HEK293 (cell line): ENCODE data around the gene RNF187.
A peak's percentile ranks its signal among the peaks of the same experiment; 100 is the strongest.

Experiments
- ATF2 ChIP-seq: fragments of 450-650 bp; formaldehyde crosslinking; IDR thresholded peaks from 2 replicates; pipeline ENCODE4 v1.5.1; 2016; ENCODE audit warnings: missing biosample characterization, missing genetic modification characterization, low read depth
- BCL11A ChIP-seq: fragments of 450-650 bp; formaldehyde crosslinking; IDR thresholded peaks from 2 replicates; pipeline ENCODE4 v1.5.1; 2016; ENCODE audit warnings: low read depth, missing biosample characterization, missing genetic modification characterization
- GLI2 ChIP-seq: fragments of 450-650 bp; formaldehyde crosslinking; IDR thresholded peaks from 2 replicates; pipeline ENCODE4; 2017; ENCODE audit warnings: missing biosample characterization, missing genetic modification characterization, low read depth, borderline replicate concordance
- GLI4 ChIP-seq: fragments of 450-650 bp; formaldehyde crosslinking; IDR thresholded peaks from 2 replicates; pipeline ENCODE4 v1.5.1; 2016; ENCODE audit warnings: missing biosample characterization, missing genetic modification characterization
- HOXC10 ChIP-seq: sonication (generic); formaldehyde crosslinking; IDR thresholded peaks from 2 replicates; pipeline ENCODE4 v1.8.1; 2023; ENCODE audit warnings: mild to moderate bottlenecking, missing genetic modification reagents
- MEIS1 ChIP-seq: sonication (generic); formaldehyde crosslinking; IDR thresholded peaks from 2 replicates; pipeline ENCODE4 v1.8.1; 2022; ENCODE audit warnings: missing genetic modification reagents, mild to moderate bottlenecking, borderline replicate concordance
- SP7 ChIP-seq: fragments of 450-650 bp; formaldehyde crosslinking; IDR thresholded peaks from 2 replicates; pipeline ENCODE4 v1.5.1; 2016; ENCODE audit warnings: missing biosample characterization, missing genetic modification characterization
- TCF7L2 ChIP-seq: IDR thresholded peaks from 2 replicates; pipeline ENCODE4 v1.6.1; 2011; ENCODE audit warnings: low read depth, mild to moderate bottlenecking, inconsistent platforms, low read length, moderate library complexity, borderline replicate concordance
- YY2 ChIP-seq: fragments of 450-650 bp; formaldehyde crosslinking; IDR thresholded peaks from 2 replicates; pipeline ENCODE4 v1.5.1; 2016; ENCODE audit warnings: missing biosample characterization, missing genetic modification characterization
- ZFP37 ChIP-seq: fragments of 450-650 bp; formaldehyde crosslinking; IDR thresholded peaks from 2 replicates; pipeline ENCODE4 v1.5.1; 2016; ENCODE audit warnings: missing biosample characterization, missing genetic modification characterization
- ZNF24 ChIP-seq: fragments of 450-650 bp; formaldehyde crosslinking; IDR thresholded peaks from 2 replicates; pipeline ENCODE4 v1.5.1; 2016; ENCODE audit warnings: missing biosample characterization, missing genetic modification characterization
- ZNF248 ChIP-seq: fragments of 450-650 bp; formaldehyde crosslinking; IDR thresholded peaks from 2 replicates; pipeline ENCODE4 v1.5.1; 2017; ENCODE audit warnings: missing biosample characterization, missing genetic modification characterization
- ZNF416 ChIP-seq: fragments of 450-650 bp; formaldehyde crosslinking; IDR thresholded peaks from 2 replicates; pipeline ENCODE4 v1.5.1; 2016; ENCODE audit warnings: missing biosample characterization, missing genetic modification characterization
- ZNF558 ChIP-seq: fragments of 450-650 bp; formaldehyde crosslinking; IDR thresholded peaks from 2 replicates; pipeline ENCODE4 v1.5.1; 2016; ENCODE audit warnings: missing biosample characterization, missing genetic modification characterization
- ZNF639 ChIP-seq: fragments of 450-650 bp; formaldehyde crosslinking; IDR thresholded peaks from 2 replicates; pipeline ENCODE4 v1.5.1; 2016; ENCODE audit warnings: missing biosample characterization, missing genetic modification characterization
- ZNF664 ChIP-seq: fragments of 450-650 bp; formaldehyde crosslinking; IDR thresholded peaks from 2 replicates; pipeline ENCODE4 v1.5.1; 2016; ENCODE audit warnings: missing biosample characterization, missing genetic modification characterization
- ZNF701 ChIP-seq: fragments of 450-650 bp; formaldehyde crosslinking; IDR thresholded peaks from 2 replicates; pipeline ENCODE4 v1.5.1; 2016; ENCODE audit warnings: missing biosample characterization, missing genetic modification characterization
- ZNF830 ChIP-seq: fragments of 450-650 bp; IDR thresholded peaks from 2 replicates; pipeline ENCODE4 v1.5.0; 2018; ENCODE audit warnings: missing biosample characterization, missing genetic modification characterization, low read depth, mild to moderate bottlenecking, moderate library complexity
- ZNF837 ChIP-seq: fragments of 450-650 bp; formaldehyde crosslinking; IDR thresholded peaks from 2 replicates; pipeline ENCODE4 v1.5.1; 2016; ENCODE audit warnings: missing biosample characterization, missing genetic modification characterization
- ZSCAN23 ChIP-seq: fragments of 450-650 bp; formaldehyde crosslinking; IDR thresholded peaks from 2 replicates; pipeline ENCODE4 v1.5.1; 2016; ENCODE audit warnings: missing biosample characterization, missing genetic modification characterization
- ZSCAN30 ChIP-seq: fragments of 450-650 bp; IDR thresholded peaks from 2 replicates; pipeline ENCODE4 v1.5.1; 2018; ENCODE audit warnings: missing biosample characterization, mild to moderate bottlenecking, missing genetic modification characterization, moderate library complexity
- TF ChIP-seq, protein P1 (sequence below): fragments of 450-650 bp; formaldehyde crosslinking; IDR thresholded peaks from 2 replicates; pipeline ENCODE4 v1.5.1; 2016; ENCODE audit warnings: missing biosample characterization, missing genetic modification characterization
- TF ChIP-seq, protein P2 (sequence below): fragments of 450-650 bp; formaldehyde crosslinking; IDR thresholded peaks from 2 replicates; pipeline ENCODE4 v1.5.1; 2016; ENCODE audit warnings: missing biosample characterization, missing genetic modification characterization
- TF ChIP-seq, protein P3 (sequence below): fragments of 450-650 bp; formaldehyde crosslinking; IDR thresholded peaks from 2 replicates; pipeline ENCODE4 v1.5.1; 2016; ENCODE audit warnings: missing biosample characterization, missing genetic modification characterization
- TF ChIP-seq, protein P4 (sequence below): fragments of 450-650 bp; formaldehyde crosslinking; IDR thresholded peaks from 2 replicates; pipeline ENCODE4 v1.5.1; 2017; ENCODE audit warnings: missing biosample characterization, missing genetic modification characterization
- TF ChIP-seq, protein P5 (sequence below): fragments of 450-650 bp; formaldehyde crosslinking; IDR thresholded peaks from 2 replicates; pipeline ENCODE4 v1.5.1; 2016; ENCODE audit warnings: missing biosample characterization, missing genetic modification characterization

The RNF187 gene

GRCh38 chr1:228486596-228487335 lies 416 bp upstream of the RNF187 start (continued):
- TF ChIP-seq, protein P1, sequence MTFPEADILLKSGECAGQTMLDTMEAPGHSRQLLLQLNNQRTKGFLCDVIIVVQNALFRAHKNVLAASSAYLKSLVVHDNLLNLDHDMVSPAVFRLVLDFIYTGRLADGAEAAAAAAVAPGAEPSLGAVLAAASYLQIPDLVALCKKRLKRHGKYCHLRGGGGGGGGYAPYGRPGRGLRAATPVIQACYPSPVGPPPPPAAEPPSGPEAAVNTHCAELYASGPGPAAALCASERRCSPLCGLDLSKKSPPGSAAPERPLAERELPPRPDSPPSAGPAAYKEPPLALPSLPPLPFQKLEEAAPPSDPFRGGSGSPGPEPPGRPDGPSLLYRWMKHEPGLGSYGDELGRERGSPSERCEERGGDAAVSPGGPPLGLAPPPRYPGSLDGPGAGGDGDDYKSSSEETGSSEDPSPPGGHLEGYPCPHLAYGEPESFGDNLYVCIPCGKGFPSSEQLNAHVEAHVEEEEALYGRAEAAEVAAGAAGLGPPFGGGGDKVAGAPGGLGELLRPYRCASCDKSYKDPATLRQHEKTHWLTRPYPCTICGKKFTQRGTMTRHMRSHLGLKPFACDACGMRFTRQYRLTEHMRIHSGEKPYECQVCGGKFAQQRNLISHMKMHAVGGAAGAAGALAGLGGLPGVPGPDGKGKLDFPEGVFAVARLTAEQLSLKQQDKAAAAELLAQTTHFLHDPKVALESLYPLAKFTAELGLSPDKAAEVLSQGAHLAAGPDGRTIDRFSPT (tag by site-specific recombination) = peak; percentile 94
- peak; percentile 94 for TF ChIP-seq ZNF24 (tag by site-specific recombination)
- peak; percentile 84; the same call in 1 of the 2 replicates for TF ChIP-seq ZNF837
- no peak for TF ChIP-seq ZNF830
- no peak for TF ChIP-seq TCF7L2
- TF ChIP-seq ATF2 (tag by site-specific recombination) = peak; percentile 92
- TF ChIP-seq, protein P2, sequence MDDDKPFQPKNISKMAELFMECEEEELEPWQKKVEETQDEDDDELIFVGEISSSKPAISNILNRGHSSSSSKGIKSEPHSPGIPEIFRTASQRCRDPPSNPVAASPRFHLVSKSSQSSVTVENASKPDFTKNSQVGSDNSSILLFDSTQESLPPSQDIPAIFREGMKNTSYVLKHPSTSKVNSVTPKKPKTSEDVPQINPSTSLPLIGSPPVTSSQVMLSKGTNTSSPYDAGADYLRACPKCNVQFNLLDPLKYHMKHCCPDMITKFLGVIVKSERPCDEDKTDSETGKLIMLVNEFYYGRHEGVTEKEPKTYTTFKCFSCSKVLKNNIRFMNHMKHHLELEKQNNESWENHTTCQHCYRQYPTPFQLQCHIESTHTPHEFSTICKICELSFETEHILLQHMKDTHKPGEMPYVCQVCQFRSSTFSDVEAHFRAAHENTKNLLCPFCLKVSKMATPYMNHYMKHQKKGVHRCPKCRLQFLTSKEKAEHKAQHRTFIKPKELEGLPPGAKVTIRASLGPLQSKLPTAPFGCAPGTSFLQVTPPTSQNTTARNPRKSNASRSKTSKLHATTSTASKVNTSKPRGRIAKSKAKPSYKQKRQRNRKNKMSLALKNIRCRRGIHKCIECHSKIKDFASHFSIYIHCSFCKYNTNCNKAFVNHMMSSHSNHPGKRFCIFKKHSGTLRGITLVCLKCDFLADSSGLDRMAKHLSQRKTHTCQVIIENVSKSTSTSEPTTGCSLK = no peak
- no peak; the same call in 1 of the 2 replicates for TF ChIP-seq ZNF664 (tag by site-specific recombination)
- 0 out of 2 replicates have a peak, but pooled peaks have one; percentile 19 for TF ChIP-seq YY2 (tag by site-specific recombination)
- no peak; the same call in 1 of the 2 replicates for TF ChIP-seq ZSCAN23
- no peak for TF ChIP-seq BCL11A (tag by site-specific recombination)
- TF ChIP-seq, protein P3, sequence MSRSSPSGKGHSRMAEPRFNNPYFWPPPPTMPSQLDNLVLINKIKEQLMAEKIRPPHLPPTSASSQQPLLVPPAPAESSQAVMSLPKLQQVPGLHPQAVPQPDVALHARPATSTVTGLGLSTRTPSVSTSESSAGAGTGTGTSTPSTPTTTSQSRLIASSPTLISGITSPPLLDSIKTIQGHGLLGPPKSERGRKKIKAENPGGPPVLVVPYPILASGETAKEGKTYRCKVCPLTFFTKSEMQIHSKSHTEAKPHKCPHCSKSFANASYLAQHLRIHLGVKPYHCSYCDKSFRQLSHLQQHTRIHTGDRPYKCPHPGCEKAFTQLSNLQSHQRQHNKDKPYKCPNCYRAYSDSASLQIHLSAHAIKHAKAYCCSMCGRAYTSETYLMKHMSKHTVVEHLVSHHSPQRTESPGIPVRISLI = no peak
- peak; percentile 70 for TF ChIP-seq GLI4 (tag by site-specific recombination)
- TF ChIP-seq GLI2 (tag by site-specific recombination) = no peak
- peak; percentile 91 for TF ChIP-seq SP7 (tag by site-specific recombination)
- peak; percentile 94 for TF ChIP-seq ZFP37 (tag by site-specific recombination)
- TF ChIP-seq ZNF558 (tag by site-specific recombination) = no peak
- TF ChIP-seq, protein P4, sequence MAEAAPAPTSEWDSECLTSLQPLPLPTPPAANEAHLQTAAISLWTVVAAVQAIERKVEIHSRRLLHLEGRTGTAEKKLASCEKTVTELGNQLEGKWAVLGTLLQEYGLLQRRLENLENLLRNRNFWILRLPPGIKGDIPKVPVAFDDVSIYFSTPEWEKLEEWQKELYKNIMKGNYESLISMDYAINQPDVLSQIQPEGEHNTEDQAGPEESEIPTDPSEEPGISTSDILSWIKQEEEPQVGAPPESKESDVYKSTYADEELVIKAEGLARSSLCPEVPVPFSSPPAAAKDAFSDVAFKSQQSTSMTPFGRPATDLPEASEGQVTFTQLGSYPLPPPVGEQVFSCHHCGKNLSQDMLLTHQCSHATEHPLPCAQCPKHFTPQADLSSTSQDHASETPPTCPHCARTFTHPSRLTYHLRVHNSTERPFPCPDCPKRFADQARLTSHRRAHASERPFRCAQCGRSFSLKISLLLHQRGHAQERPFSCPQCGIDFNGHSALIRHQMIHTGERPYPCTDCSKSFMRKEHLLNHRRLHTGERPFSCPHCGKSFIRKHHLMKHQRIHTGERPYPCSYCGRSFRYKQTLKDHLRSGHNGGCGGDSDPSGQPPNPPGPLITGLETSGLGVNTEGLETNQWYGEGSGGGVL (tag by site-specific recombination) = no peak
- TF ChIP-seq HOXC10 (CRISPR knock-in tag) = no peak; the same call in 1 of the 2 replicates
- TF ChIP-seq, protein P5, sequence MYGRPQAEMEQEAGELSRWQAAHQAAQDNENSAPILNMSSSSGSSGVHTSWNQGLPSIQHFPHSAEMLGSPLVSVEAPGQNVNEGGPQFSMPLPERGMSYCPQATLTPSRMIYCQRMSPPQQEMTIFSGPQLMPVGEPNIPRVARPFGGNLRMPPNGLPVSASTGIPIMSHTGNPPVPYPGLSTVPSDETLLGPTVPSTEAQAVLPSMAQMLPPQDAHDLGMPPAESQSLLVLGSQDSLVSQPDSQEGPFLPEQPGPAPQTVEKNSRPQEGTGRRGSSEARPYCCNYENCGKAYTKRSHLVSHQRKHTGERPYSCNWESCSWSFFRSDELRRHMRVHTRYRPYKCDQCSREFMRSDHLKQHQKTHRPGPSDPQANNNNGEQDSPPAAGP = peak; percentile 89
- no peak for TF ChIP-seq ZNF248 (tag by site-specific recombination)
- TF ChIP-seq ZNF416 (tag by site-specific recombination) = no peak
- TF ChIP-seq ZNF639 (tag by site-specific recombination) = peak; percentile 90
- peak; percentile 95 for TF ChIP-seq ZSCAN30
- TF ChIP-seq MEIS1 (CRISPR knock-in tag) = no peak
- TF ChIP-seq ZNF701 (tag by site-specific recombination) = no peak
